NCI-H460 (cell line): Measurements from ENCODE around the gene TOPAZ1. TPM values are rescaled to one million over a fixed set of nuclear protein-coding genes. Genes with fewer than 3 reads are reported as not detected.
"Not testable (repeated sequence)": the region's sequence is repeated elsewhere in the genome, so short reads cannot be mapped to it uniquely, and the experiment has no call there.

Experiments
- DNase-seq: peaks from one replicate; pipeline ENCODE4 v3.0.0-alpha.2; 2016; ENCODE audit warnings: low read depth; ENCODE audit errors: extremely low read depth
- total RNA-seq: library from RNA; depleted of rRNA; stranded (reverse); fragments of >200 nt; shearing (Covaris generic); gene quantifications from 2 replicates; pipeline ENCODE4 v1.2.3, GENCODE V29; 2014

Gene TOPAZ1
- total RNA-seq, 1 experiment from 2014 or later = not detected

DNA sequence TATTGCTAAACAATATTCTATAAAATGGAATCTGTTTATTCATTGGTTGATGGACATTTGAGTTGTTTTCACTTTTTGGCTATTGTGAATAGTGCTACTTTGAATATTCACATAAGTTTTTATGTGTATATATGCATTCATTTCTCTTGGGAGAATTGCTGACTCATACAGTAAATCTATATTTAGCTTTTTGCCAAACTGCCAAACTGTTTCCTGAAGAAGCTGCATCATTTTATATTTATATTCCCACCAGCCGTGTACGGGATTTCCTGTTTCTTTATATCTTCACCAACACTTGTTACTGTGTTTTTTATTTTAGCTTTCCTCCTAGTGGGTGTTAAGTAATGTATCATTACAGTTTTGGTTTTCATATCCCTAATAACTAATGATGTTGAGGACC, 84.3 kb downstream of the TOPAZ1 start:
- DNase-seq = no peak

DNA sequence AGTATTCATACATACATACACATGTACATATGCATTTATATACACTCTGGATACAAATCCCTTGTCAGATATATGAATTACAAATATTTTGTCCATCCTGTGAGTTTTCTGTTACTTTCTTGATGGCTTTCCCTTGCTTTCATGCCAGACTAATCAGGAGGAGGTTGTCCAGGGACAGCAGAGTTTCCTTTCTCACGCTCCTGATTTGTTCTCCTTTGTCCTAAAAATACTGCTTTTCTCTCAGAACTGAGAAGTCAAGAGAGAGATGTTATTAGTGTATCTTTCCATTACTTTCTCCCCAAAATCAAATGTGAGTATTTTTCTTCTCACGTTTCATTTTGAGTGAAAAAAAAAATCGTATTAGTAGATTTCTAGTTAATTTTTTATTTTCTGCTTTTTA, 84.8 kb downstream of the TOPAZ1 start:
- DNase-seq = no peak

DNA sequence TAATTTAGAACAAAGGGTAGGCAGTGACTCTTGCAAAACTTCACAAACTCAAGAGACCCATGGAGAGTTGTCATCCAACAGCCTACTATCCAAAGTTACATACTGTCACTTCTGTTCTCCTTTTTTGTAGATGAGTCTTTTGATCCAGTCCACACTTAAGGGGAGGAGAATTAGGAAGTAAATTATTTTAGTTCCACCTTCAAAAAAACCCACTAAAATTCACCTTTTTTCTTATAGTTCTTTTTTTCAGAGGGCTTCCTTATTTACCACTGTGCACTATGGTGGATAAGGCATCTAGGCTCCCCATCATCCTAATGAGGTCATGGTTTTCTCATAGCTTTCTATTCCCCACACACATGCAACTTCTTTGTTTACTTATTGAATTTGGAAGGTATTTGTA, 88.3 kb downstream of the TOPAZ1 start:
- DNase-seq = no peak

DNA sequence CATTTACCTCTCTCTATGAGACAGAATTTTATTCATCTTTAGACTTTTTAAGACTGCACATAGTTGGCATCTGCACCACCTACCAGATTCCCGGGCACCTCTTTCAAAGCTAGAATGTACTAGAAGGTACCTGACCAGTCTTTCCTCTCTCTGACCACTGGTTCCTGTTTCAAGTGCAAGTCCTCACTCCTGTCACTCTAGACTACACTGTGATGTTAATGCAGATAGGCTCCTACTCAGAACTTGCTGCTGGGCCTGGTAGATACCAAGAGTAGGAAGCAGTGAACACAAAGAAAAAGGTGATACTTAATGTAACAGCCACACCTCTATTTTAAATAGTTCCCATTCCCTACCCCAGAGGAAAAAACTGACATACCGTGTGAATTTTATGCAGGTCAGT, 88.8 kb downstream of the TOPAZ1 start:
- DNase-seq = no peak

DNA sequence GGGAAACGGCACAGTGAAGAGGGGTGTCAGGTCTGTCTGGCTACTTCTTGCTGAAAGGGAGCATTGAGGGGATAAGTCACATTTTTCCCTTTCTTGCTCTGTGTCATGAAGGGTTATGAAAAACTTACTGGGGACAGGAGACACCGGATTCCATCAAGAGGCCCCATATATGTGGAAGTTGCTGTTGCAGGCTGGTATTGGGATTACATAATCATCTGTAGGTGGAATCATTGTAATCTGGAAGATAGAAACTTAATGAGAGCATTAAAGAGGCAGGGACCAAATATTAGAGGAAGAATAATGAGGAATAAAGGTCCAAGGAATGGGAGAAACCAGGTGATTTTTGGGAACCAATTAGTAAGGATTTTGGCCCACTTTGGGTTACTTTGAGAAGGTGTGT, 92.6 kb downstream of the TOPAZ1 start:
- DNase-seq = no peak

DNA sequence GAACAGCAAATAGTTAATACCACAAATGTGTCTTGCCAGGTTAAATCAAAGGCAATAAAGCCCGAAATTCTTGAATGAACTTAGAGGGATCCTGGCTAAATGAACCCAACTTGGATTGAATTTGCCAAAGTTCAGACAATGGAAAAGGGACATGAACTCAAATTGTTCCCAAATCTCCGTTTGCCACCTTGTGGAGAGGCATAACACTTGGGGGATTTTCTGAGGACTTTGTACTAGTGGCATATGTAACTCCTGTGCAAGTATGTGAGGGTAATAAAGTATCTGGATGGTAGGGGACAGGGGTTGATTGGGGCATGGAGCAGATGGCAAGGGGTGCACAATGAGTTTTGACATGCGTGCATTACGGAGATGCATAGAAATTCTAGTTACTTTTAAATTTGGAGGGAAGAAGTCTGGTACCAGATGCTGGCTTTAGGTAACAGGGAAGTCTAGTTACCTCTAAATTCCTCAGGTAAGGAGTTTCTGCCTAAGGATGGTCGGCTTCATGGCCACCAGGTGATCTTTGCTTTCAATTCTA, 95.6 kb downstream of the TOPAZ1 start:
- DNase-seq = no peak

DNA sequence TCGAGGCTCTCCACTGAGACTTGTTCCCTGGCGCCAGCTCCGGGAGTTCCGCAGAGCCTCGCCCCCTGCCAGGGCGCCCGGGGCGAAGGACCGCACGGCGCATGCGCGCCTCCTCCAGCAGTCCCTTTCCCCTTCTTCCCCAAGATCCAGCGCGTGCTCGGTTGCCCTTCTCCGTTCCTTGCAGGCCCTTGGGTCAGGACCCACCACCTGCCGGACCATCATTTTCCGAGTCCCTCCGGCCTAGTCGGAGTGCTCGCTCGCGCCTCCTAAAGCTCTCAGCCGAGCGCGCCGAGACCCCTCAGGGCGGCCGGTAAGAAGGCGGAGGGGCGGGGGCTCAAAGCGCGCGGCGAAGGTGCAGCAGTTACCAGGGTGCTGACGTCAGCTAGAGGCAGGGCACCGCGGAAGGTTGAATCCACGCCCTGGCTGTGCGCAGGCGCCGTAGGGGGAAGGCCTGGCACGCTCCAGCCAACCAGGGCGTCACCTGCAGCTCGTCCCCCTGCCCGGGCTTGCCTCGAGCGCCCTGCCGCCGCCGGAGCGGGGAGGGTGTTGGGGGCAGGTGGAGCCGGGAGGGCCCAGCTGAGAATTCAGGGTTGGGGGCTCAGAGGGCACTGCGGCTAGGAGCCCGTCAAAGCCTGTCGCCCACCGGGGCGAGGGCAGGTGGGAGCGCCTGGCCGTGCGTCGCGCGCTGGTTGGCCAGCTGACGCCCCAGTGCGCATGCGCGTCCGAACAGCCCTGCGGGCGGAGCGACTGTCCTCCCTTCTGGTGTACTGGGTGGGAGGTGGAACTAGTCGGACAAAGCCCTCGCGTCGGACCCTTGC, 96.5 kb downstream of the TOPAZ1 start, which contains the start of gene TCAIM:
TSS of gene TCAIM (plus strand) at position 757 of the 818 bp plus-strand sequence. CDS start 16,017 bp downstream, outside the sequence.
- DNase-seq = peak; percentile 95

DNA sequence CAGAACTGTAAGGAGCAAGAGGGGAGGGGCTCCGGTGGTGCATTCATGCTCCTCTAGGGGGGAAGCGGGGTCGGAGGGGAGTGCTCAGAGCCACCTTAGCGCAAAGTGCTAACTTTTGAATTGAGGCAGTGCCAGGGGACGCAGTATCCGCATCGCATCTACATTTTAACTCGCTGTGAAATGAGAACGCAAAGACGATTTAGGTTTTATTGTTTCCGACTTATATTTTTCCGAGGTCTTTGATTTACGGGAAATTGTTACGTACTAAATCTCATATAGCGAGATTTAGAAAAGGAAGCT, 97.1 kb downstream of the TOPAZ1 start:
- DNase-seq = no peak

DNA sequence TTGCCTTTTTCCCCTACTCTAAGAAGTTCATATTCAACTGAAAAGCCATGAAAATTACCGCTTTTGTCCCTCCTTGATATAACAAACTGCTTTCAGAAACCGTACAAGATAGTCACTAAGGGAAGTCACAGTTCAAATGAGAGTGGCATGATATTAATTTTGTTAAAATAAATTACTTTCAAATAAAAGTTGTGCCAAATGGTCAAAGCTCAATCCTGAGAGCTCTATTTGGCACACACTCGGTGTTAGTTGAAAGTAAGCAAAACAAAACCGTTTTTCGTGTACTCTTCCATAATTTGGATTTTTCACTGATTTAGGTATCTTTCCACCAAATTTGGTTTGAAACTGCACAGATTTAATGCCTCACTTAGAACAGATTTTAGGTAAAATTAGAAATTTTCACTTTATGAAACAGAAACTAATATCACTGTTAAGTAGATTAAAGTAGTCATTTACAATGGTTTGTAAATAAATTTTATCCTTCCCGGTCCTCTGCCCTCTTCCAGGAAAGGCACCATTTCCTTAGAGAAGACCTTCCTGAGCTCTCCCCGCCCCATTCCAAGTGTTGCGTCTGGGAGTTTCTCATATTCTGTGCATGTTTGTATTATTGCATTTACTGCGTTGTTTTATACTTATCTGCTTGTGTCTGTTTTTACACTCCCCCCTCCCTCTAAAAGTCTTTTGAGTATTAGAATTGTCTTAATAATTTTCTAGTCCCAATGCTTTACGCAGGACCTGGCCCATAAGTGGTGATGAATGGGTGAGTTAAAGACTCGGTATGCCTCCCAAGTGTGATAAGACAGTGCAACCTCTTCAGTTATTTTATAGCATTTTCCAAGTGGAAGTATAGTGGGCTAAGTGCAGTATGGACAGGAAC, 97.7 kb downstream of the TOPAZ1 start:
- DNase-seq = no peak

DNA sequence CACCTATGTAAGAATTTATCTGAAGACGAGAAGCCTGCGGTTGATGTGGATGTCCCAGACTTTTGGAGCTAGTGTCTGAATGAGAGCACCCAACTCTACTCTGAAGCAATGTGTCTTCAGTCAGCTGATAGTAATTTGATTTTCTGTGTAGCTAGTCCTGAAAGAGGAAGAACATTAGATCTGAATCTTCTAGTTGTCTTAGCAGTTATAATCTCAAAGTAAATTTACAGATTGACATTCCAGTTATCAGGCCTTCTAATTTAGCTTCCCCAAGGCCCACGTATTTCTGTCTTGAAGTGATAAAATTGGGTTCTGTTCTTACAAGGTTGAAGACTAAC, 98.3 kb downstream of the TOPAZ1 start:
- DNase-seq = no peak

DNA sequence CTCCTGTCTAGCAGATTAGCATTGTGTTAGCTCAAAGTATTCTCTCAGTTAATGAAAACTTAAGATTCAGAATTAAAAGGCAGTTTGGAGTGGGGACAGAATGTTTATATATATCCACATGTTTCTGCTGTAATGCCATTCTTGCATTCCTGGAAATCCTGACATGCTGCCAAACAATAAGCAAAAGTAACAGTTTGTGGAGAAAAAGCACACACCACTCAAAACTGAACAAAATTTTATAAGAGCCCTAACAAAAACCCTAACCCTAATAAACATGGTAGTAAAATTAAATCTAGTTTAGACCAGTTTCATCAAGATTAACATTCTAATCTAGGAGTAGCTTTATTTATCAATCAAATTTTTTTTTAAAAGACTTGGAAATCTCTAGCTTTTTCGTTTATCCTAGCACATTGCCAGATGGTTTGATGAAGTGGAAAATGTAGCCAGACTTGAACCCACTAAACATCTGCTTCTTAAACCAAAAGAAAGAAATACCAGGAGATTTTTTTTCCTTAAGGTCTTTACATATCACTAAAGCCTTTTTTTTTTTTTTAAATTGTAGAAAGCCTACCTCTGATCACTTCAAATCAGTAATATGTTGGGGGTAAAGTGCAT, 100.6 kb downstream of the TOPAZ1 start:
- no peak for DNase-seq

DNA sequence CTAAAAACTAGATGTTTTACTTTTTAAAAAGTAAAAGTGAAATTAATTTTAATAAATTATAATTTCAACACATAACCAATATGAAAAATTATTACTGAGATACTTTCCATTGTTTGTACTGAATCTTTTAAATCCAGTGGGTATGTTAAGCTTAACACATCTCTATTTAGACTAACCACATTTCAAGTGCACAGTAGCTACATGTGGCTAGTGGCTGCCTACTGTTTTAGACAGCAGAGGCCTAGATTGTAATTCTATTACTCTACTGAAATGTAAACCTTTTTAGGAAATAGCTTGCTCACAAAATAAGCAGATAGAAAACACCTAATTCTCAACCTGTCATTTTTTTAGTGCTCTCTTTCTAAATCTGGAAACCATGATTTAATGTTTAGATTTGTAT, 101.7 kb downstream of the TOPAZ1 start:
- no peak for DNase-seq

DNA sequence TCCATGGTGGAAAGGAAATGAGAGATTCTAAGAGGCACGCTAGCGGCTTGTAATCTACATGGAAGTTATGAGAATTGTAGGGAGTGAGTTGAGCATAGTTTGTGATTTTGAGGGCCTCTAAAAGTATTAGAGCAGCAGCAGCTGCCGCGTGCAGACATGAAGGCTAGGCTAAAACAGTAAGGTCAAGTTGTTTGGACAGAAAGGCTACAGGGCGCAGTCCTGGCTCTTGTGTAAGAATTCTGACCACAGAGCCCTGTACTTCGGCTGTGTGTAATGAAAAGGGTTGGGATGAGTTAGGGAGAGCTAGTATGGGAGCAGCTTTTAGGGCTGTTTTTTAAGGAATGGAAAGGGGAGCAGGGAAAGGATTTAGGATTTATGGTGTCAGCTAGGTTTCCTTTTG, 104.9 kb downstream of the TOPAZ1 start:
- DNase-seq = not testable (repeated sequence)

DNA sequence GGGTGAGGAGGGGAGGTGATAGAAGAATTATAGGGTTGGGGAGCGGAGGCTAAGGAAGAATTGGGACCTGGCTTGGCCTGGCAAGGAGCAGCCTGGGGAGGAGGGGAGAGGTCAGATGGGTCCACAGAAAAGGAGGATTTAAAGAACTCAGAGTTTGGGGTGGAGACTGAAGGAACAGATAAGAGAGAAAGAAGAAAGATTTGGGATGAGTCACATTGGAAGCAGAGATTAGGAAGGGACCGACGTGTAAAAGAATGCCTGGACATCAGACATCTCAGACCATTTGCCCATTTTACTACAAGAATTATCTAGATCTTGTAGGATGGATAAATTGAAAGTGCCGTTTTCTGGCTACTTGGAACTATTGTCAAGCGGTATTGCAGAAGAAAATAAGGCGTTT, 107.3 kb downstream of the TOPAZ1 start:
- DNase-seq = no peak

DNA sequence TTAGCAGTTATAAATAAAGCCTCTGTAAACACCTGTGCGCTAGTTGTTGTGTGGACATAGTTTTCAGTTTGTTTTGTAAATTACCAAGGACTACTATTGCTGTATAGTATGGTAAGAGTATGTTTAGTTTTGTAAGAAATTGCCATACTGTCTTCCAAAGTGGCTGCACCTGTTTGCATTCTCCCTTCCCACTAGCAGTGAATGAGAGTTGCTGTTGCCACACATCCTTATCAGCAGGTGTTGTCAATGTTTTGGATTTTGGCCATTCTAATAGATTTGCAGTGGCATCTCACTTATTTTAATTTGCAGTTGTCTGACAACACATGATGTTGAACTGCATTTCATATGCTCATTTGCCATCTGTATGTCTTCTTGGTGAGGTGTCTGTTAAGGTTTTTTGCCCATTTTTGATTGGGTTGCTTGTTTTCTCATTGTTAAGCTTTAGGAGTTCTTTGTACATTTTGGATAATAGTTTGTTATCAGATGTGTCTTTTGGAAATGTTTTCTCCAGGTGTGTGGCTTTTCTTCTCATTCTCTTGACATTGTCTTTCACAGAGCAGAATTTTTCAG, 111.8 kb downstream of the TOPAZ1 start:
- no peak for DNase-seq

DNA sequence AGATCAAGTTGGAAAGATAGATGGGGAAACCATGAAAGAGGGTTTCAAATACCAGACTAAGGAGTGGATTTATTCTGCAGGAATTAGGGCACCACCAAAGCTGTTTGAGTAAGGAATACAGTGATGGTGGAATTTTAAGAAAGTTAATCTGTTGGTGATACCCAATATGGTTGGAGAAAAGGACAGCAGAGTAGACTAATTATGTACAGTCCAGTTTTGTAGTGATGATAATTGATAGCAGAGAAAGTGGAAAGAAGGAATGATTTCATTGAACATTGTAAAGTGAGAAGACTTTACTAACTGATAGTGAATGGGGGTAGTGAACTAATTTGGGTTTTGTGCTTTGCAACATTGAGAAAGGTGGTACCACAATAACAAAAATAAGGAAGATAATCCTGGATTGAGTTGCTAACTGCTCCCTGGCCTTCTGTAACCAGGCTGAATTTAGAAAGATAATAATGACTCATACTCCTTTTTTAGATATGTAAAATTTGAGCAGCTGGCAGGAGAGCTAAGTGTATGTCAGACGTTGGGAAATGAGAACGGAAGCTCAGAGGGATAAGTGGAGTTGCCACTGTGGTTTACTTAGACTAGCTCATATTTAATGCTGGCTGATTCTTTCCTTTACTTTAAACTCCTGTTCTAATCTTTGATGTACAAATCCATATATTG, 113.8 kb downstream of the TOPAZ1 start:
- no peak for DNase-seq

DNA sequence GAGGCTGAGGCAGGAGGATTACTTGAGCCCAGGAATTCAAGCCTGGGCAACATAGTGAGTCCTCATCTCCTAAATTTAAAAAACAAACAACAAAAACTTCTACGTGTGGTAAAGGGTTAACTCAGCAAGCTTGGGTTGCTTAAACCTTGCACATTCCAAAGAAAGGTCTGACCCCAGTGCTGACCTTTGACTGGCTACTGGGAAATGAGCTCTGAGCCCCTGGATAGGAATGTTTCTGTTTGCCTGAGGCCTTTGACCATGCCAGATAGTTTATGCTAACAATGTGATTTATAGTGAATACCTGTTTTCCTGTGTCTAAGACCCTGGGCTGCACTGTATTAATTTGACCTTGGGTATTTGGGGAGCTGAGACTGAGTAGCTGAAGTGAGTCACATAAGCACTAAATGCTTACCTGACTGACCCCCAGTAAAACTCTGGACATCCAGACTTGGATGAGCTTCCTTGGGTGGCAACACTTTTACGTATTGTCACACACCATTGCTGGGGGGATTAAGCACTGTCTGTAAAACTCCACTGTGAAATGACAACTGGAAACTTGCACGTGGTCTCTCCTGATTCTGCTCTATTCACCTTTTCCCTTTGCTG, 117.6 kb downstream of the TOPAZ1 start:
- no peak for DNase-seq

DNA sequence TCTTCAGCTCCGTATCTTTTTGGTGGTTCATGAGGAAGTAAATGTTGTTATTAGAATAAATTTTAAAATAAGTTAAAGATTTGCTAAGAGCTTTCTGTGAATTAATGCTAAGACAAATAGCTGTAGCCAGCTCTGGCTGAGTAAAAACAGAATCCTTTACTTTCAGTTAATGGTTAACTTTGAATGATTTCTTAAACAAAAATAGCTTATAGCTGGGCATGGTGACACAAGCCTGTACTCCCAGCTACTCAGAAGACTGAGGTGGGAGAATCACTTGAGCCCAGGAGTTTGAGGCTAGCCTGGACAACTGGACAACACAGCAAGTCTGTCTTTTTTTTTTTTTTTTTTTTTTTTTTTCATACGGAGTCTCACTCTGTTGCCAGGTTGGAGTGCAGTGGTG, 121.9 kb downstream of the TOPAZ1 start:
- no peak for DNase-seq

DNA sequence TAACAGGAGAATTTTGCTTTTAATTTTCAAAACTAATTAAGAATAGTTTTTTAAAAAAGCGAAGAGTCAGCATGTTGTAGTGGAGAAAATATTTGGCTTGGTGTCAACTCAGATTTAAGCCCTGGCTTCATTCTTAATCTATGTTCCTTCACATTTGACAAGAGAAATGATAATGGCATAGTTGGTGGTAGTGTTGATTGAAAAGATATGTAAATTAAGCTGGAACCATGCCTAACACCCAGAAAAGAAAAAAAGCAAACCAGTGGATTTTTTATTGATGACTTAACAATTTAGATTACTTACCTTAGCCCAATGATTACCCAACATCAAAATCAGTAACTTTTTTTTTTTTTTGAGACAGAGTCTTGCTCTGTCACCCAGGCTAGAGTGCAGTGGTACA, 124.3 kb downstream of the TOPAZ1 start:
- DNase-seq = no peak

DNA sequence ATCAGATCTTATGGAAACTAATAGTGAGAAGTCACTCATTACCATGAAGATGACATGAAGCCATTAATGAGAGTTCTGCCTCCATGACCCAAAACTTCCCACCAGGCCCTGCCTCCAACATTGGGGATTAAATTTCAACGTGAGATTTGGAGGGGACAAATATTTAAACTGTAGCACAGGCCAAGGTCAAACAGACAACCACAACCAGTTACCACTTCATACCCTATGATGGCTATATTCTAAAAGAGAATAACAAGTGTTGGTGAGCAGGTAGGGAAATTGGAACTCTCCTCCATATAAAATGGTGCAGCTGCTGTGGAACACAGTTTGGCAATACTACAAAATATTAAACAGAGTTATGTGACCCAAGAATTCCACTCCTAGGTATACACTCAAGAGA, 133.8 kb downstream of the TOPAZ1 start:
- no peak for DNase-seq
